Measurements from ENCODE around the gene CADM1.

DNA sequence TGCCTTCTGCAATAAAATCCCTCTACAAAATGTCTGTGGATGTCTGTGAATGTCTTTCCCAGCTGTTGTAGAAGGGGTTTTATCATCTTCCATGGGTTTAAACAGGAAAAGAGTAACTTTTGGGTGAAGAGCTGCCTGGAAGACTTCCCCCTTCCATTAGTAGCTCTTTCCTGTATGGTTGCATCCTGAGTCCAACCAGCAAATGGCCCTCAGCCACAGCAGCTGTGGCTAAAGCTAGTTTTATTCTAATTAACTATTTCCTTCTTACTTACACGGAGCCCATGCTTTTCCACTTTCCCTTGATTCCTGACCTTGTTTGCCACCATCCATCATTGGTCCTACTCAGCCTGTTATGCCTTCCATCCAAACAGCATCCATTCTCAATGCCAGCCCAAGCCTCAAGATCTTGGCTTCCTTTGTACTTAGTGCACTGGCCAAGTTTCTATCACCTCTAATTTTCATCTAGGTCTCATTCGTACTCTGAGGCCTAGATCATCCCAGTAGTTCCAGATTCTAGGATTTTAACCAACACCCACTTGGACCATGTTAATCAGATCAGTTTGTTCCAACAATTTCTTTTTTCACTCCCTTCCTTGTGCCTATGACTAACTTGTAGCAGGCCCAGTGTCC lies 41.5 kb upstream of the CADM1 start:
- no peak for TF ChIP-seq POLR2AphosphoS5 (IDR thresholded peaks at IDR 0.05; ENCODE audit: borderline replicate concordance, low read depth, low read length)
- no peak for TF ChIP-seq EZH2 (IDR thresholded peaks at IDR 0.05)

Measured in SK-N-MC (cell line).